NCI-H2107 treated with DMSO at 0.1 percent for 48 hours (cell line): Measurements from ENCODE around the gene TANC1.

ENCODE experiments used
- DNase-seq: peaks from one replicate; lab custom pipeline; 2025; ENCODE audit not compliant: unreplicated experiment; lab: John Stamatoyannopoulos, UW

TANC1 gene

DNA sequence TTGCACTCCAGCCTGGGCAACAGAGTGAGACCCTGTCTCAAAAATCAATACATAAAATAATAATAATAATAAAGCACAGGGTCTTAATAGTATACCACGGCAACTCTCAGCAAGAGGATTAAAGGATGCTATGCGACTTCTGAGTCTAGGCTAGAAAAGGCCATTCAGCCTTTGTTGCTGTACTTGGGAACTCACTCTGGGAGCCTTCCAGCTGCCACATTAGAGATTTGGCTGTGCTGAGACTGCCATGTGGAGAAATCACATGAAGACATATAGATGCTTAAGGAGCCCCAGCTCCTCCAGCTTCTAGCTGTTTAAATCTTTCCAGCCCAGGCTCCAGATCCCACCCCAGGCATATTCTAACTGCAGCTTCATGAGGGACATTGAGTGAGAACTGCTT, 8.2 kb upstream of the TANC1 start:
- DNase-seq, result no peak

DNA sequence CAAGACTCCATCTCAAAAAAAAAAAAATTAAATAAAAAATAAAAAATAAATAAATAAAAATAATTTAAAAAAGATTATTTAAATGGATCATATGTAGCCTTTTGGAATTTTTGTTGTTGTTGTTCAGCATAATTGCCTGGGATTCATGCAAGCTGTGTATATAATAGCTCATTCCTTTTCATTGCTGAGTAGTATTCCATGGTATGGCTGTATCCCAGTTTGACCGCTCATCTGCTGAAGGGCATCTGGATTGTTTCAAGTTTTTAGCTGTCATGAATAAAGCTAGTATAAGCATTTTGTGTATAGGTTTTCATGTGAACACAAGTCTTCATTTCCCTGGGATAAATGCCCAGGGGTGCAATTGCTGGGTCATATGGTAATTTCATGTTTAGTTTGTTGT, 6.4 kb upstream of the TANC1 start:
- no peak for DNase-seq

DNA sequence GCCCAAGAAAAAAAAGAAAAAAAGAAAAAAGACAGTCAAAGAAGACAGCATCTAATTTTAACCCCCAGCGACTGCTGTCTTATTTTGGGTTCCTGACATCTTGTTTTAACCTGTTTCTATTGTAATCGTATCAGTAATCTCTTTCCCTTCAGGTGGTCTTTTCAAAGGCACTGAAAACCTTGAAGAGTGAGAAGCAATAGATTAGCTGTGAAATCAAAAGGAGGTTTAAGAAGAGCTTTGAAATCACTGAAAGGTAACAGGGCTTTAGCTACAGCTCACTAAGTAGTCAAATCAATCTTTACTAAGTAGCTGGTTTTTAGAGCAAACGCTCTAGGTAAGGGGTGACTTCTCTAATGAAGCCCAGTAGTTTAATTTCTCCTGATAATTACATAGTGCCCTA, 5.4 kb upstream of the TANC1 start:
- DNase-seq, result no peak

DNA sequence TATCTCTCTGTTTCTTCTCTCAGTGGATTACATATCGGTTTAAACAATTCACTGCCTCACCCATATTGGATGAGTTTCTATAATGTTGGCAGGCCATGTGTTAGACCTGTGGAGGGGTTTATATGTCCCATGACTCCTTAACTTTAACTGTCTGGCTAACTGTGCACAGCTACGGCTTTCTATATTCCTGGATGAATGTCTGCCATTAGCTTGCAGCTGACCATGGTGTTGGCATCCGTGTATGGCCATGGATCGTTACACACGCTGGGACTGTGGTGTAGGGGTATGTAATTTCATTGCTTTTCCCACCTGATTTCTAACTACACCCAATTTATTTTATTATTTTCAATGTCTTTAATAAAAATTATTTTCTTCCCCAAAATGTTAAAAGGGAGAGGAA, 3.3 kb upstream of the TANC1 start:
- DNase-seq, result no peak

DNA sequence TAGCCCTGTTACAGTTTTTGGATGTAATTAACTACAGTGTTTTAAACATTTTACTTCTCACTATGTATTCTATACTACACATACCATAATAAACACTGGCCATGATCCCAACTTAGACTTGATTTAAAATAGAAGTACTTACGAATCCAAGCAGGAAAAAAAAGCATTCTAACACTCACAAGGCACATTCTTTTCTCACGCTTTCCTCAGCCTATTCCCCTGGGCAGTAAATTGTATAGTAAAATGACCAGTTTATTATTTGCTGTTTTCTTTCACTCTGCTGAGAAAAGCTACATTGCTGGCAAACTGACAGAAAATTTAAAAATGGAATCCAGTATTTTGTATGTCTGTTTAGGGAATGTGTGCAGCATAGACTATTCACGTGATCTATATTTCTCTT, 2.8 kb upstream of the TANC1 start:
- DNase-seq, result no peak

DNA sequence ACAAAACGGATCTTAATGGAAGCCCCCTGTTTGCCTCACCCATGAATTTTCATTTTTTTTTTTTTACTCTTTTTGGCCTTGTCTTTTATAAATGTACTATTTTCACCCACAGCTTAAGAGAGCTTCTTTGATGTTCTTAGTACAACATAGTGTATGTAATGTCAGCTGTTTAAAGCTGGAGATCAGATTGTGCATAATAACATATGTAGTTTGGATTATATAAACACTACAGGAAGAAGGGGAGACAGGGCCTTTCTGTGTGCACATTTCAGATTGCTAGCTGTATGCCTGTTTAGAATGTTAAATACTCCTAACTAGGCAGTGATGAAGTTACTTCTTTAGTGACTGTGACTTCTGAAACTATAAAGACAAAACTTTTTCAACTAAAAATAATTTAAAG, 2.1 kb upstream of the TANC1 start:
- DNase-seq, result no peak

DNA sequence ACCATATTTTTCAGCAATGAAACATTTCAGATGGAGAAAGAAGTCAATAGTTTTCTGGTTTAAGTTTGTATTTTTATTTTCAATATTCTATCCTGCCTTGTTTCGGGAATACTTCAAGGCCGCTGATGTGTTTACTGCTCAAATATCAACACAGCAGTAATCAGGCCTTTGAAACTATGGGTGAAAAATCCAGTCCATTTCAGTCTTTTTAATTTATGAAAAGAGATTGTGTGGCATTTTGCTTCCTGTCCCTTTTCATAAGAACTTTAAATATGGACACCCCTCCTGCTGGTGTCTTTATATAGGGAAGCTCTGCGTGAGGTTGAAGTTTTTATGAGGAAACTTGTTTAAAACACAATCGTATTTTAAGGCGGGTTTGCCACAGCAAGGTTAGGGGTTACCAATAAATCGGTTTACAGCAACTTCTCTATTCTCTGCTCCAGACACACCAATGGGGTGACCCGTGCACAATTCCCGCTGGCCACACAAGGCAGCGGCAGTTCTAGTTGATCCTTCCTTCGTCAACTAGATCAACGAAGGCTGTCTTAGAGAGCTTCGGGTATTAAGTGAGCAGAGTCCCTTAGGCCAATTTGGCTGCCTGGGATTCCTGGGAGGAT, 1.2 kb upstream of the TANC1 start:
- DNase-seq, result no peak

DNA sequence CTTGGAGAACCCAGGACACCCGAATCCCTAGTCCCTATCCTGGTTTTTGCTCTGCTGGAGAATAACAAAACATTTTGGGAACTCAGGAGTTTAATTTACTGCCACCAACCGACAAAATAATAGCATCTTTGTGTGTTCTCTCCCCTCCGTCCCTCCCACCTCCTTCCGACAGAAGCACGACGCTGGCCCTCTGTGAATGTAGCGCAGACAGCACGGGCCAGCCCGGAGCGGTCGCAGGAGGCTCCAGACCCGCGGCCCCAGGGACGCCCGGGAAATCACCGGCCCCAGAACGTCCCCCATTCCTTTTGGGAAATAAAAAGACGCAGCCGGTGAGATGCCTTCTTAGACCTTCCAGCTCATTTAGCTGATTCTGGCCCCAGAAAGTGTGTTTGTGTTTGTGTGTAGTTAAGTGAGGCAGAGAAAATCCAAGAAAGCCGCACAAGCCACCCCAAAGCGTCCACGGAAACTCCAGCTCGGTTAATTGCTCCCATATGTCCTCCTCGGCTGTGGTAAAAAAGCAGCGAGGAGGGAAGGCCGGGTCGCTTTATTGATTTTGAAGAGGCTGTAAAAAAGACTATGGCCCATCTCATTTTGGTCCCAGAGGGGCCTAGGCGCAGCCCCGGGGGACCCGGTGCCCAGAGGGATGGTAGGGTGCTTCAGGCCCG, 577 bp upstream of the TANC1 start:
- no peak for DNase-seq

DNA sequence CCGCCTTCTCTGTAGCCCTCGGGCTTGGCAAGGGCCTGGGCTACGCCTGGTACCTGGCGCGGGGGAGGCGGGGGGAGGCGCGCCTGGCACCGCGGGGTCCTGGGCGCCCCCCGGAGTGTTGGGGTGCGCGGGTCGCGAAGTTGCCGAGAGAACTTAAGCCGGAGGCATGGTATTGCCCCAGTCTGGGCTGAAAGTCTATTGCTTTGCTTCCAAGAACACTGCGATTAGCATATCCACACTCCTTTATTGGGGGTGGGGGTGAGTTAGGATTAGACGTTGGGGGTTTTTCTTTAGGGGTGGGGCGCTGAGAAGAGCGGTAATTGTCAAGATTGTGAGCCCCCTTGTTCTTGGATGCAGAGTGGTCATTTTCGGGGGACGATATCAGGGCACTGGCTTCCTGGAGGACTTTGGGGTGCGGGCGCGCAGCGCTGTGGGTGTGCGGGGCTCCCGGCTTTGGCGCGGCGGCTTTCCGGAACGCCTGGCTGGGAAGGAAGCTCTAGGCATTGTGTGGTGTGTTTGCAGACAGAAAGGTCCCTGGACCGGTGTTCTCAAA, 798 bp downstream of the TANC1 start:
- DNase-seq, result no peak

DNA sequence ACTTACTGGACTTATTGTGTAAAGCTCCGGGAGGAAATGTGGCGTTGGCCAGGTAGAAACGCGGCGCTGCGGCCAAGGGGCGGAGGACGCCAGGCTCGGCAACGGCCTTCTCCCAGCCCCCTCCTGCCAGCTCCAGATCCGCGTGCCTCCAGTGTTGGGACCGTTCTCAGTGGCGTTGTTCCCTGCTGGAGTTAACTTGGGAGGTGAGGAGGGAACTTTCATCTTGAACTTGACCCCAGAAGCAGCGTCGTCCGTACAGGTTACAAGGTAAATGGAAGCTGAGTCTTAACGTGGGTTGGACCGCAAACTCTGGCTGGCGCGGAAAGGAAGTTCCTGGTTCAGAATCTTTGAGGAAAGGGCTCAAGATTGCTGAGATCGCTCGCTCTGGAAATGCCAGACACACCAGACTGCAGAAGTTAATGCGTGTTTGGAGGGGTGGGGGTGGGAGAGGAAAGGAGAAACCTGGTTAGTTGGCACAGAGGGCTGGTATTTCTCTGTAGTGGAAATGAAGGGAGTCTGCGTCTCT, 1.3 kb downstream of the TANC1 start:
- no peak for DNase-seq

DNA sequence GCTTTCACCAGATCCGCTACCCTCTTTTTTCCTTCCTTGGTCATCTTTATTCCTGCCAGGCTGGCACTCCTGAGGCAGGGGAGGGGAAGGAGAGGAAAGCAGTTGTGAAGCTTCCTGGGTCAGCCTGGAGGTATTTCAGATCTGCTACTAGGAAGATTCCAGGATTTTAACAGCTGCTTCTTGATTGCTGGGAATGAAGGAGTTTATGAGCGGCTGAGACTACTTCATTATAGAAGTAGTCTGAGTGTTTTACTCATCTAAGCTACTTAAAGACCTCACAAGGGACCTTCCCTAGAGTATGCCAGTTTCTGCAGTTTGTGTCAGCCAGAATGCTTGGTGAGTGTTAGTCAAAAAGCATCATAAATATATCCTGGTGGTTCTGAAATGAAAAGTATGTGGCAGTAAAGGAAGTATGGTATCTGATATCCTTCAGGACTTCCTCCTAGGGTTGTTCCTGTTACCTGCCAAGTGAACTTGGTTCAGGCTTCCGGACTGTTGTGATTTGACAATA, 1.9 kb downstream of the TANC1 start:
- DNase-seq, result no peak

DNA sequence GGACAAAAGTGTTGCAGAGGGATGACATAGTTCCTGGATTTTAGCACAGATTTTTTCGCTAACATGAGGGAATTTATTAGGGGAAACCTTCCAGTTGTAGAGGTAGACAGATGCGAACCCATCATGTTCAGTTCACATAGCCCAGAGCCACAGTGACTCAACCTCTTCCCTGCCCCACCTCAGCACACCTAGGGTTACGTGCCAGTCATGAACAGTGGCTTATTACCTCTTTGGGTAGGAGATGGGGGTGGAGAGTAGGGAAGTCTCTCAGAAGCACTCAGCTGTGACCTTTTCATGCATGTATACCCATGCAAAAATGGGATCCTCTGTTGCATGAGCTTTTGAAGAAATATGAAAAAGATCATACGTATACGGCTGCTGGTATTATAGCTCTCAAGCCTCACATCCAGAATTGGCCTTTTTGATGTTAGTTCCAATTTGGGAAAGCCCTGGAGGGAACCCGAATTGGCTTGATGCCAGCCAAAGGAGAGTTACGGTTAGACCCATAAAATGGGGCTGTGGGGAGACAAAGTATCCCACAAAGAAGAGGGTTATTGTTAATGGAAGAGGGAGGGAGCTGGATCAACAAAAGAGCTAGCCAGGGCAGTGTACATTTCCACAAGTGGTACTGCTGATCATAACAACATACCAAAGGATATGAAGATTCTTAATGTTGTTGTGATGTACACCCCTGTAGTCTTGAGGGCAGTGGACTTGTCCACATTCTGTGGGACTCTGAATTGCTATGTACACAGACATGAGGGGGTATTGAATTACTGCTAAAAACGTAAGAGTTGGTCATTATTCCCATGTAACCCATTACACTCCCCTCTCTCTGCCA, 4.9 kb downstream of the TANC1 start:
- DNase-seq, result peak; percentile 90

DNA sequence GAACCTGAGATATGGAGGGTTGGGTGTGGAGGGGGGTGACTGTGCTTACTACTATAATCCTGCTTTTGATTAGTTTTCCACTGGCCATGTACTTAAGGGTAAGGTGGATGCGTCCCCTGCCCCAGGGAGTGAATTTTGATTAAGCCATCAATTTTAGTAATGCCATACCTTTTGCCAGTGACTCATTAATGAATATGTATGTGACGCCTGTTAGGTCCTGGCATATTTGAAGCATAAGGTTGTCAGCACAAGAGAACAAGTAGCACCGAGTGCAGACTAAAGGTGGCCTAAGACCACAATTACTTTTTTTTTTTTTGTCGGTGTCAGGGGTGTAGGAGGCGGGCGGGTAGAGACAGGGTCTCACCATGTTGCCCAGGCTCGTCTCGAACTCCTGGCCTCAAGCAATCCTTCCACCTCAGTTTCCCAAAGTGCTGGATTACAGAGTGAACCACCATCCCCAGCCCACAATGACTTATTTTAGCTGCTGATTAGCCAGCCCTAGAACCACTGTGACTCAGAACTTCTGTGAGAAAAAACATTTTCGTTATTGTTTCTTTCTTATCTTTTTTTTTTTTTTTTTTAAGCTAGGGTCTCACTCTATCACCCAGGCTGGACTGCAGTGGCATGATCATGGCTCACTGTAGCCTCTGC, 7.0 kb downstream of the TANC1 start:
- no peak for DNase-seq

DNA sequence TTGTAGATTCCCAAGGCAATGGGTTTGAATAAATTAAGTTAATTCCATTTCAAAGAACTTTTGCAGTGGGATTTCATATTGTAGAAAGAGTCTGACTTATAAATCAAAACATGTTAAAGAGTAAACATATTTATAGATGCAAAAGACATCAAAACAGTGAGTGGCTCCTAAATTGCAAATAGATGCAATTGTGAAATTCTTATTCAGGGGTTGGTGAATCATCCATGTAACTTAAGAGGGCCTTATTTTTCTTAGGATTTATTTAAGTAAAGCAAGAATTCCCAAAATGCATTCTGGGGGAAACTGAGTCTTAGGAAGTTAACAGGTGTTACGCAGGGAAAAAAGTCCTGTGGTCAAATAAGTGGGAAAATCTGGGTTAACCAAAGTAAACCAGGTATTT, 11.3 kb downstream of the TANC1 start:
- DNase-seq, result no peak

DNA sequence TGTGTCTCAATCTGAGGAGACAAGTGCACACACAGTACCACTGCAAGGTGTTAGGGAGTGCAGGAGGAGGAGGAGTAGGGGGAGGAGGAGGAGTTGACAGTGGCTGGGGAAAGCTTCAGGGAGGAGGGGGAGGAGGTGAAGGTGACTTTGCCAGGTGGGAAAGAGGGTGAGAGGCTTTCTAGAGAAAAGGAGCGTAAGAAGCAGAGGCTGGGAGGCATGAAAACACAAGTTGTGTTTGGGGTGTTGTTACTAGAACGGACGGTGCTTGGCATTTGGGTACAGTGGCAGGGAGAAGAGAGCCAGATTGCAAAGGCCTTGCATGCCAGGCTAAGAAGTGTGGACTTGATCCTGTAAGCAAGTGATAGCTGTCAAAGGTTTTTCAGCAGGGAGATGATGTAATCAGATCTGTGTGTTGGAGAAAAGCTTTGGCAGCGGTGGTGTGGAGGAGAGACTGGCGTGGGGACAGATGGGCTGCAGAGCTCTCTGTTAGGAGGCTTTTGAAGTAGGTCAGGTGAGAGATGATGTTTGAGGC, 16.2 kb downstream of the TANC1 start:
- DNase-seq, result peak; percentile 58

DNA sequence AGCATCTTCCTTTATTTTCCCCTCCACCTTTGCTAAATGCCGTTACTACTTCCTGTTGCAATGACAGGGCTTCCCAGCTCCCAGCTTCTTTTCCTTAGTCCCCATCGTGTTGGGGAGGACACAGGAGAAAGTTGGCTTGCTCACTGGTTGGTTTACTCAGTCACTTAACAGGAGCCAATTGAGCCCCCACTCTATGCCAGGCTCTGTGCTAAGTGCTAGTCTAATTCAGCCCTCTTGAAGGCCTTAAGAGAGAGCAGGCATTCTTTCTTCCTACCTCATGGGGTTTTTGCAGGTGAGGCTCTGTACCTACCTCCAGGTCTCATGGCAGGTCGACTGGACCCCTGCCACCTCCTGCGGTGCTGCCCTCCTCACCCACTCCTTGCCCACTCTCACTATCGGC, 20.1 kb downstream of the TANC1 start:
- no peak for DNase-seq

DNA sequence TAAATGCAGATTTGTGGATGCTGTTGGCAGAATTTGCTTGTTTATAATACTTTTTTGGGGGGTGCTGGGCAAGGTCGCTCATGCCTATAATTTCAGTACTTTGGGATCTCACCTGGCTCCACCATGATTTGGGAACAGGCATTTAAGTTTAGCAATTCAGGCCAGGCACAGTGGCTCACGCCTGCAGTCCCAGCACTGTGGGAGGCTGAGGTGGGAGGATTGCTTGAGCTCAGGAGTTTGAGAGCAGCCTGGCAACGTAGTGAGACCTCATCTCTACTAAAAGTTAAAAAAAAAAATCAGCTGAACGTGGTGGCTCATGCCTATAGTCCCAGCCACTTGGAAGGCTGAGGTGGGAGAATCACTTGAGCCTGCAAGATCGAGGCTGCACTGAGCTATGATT, 20.7 kb downstream of the TANC1 start:
- DNase-seq, result no peak

DNA sequence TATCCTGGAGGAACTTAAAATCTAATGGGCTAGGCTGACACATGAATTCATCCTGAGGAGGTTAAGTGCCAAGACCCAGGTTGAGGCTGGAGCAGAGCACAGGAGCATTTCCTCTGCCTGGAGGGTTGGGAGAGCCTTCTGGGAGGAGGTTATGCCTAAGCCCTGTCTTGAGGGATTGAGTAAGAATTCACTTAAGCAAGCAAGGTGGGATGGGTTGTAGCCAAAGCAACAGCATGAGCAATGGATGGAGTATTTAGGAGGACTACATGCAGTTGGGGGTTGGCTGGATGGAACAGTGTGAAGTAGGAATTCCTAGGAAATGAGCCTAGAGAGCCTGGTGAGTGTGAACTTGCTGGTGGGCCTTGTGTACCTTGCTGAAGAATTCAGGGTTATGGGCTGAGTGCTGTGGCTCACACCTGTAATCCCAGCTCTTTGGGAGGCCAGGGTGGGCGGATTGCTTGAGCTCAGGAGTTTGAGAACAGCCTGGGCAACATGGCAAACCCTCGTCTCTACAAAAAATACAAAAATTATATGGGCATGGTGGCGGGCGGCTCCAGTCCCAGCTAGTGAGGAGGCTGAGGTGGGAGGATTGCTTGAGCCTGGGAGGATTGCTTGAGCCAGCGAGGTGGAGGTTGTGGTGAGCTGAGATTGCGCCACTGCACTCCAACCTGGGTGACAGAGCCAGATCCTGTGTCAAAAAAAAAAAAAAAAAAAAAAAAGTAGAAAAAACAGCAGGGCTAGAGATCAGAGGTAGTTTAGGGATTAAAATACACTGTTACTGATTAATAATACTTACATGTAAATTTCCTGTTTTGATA, 22.2 kb downstream of the TANC1 start:
- DNase-seq, result no peak

DNA sequence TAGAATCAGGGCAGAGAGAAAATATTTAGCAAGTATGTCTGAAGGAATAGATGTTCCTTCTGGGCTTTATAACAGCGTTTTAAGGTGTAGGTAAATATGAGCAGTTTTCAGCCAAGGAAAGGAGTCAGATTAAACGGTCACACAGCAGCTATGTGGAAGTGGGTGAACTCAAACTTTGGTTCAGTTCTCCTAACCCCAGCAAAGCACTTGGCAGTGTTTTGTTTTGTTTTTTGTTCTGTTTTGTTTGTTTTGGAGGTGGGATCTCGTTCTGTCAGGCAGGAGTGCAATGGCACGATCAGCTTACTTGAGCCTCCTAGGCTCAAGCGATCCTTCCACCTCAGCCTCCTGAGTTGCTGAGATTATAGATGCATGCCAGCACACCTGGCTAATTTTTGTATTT, 24.6 kb downstream of the TANC1 start:
- no peak for DNase-seq
